NCI-H187 (cell line): ENCODE data around the gene STOML2.

Experiments used
- DNase-seq, 2 experiments: peaks; one replicate each; lab custom pipeline; 2025; lab: John Stamatoyannopoulos, UW

STOML2 gene

DNA sequence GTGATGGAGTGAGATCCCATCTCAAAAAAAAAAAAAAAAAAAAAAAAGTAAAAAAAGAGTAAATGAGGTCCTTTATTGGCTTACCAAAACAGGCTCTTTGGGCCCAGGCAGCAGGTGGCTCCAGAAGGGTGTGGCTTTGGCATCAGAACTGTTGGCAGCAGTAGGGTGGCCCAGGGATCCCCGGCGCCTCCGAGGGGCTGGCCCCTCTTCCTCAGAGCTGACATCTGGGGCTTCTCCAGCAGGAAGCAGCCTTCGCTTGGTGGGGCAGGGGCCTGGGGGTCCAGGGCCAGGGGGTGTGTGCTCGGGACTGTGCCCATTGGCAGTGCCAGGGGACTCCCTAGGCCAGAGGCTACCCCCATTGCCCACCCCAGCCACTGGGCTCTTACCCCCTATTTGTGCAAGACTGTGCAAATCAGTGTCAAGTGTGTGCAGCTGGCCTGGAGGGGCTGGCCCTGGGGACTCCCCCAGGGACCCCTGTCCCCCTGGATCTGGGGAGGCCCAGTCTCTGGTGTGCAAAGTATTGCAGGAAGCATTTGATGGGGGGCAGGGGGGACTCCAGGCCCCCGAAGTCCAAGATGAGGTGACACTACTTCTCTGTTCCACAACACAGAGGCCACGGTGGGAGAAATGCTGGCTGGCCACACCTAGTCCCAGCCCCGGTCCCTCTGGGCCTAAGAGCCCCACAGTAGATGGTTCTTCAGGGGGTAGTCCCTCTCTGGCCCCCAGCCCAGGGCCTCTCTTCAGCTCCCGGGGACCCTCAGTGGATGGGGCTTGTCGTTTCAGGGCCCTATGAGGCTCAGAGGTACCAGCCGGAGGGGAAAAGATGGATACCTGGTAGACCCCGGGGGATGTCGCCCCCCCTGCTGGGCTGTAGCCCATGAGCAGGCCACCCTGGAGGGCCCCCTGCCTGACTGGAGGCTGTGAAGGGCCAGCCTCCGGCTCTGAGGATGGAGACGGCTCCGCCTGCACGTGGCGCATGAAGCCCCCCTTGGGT, 4.7 kb upstream of the STOML2 start:
- no peak for DNase-seq

DNA sequence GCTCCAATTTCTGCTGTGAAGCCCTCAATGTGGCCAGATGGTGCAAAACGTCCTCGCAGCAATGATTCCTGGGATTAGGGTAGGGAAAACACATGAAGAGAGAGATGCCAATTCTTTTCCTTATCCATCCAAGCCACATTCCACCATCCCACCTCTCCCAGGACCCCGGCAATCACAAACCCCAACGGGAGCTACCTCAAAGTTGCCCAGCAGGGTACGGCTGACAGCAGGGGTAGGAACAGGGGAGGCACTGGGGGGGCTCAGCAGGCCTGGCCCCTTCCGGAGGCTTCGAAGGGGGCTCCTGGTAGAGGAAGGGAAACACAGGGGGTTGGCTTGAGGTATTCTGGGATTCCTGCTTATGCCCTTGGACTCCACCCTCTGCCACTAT, 3.4 kb upstream of the STOML2 start:
- no peak for DNase-seq

DNA sequence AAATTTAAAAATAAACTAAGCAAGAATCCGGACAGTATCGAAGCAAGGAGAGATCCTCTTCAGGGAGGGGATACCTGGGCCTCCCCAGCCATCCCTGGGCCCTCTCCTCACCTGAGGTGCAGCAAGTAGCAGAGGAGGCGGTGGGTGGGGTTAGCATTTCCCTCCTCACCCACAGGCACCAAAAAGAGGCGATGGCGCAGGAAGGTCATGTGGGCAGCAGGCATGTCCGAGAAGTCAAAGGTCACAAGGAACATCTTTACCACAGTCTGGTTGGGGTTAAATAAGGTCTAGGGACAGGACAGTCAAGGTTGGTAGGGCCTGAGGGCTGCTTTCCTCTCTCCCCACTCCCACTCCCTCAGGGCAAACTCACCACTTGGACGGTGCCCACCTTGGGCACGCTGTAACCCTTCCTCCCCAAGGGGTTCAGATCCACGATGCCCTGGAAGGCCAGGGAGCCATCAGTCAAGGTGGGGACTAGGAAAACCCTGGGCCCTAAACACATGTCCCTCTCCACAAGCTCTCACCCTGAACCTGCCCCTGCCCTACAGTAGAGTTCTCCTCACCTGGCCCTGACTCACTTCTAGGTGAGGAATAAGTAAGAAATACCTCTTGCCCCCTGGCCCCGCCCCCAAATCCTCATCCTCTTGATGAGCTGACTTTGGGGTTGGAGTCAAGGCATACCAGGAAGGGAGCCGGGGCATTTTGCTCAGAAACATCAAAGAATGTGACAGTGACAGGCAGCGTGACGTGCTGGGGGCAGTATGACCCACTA, 2.8 kb upstream of the STOML2 start:
- no peak for DNase-seq

DNA sequence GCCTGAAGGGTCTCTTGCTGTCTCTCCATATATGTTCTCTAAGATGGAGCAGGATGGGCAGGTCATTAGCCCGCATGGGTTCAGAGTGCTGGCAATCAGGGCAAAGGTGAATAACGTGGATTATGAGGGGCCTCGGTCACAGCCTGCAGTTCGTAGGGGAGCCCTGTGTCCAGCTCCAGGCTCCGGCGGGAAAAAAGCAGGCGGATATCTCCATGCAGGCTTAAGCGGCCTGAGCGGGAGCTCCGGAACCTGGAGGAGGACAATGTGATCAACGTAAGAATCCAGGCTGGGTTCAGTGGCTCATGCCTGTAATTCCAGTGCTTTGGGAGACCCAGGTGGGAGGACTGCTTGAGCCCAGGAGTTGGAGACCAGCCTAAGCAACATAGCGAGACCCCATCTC, 2.2 kb upstream of the STOML2 start:
- DNase-seq = no peak

GRCh38 chr9:35104586-35104985, 1.7 kb upstream of the STOML2 start:
- DNase-seq = no peak

- DNase-seq = no peak
Measured at GRCh38 chr9:35103660-35104191, 795 bp upstream of the STOML2 start.

DNA sequence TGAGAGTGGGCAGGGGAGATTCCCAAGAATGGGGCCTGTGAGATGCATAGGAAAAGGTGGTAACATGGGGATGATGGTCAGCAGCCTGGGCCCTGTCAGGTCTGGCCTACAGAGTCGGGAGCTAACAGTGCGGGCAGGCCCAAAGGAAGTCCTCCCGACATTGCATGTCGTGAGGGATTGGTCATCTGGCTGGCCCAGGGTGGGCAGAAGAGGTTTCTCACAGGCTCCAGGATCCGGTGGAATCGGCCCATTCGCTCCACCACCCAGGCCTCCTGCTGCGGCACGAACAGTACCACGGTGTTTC, 514 bp downstream of the STOML2 start:
- no peak for DNase-seq

GRCh38 chr9:35097573-35097972, 5.4 kb downstream of the STOML2 start:
- no peak for DNase-seq

GRCh38 chr9:35096035-35096849, 6.7 kb downstream of the STOML2 start, which contains the start of gene PIGO:
TSS of gene PIGO (minus strand) at chr9:35096591. CDS start at chr9:35095565, 1,026 bp downstream.
- peak; percentile 61 to 66 for DNase-seq

- no peak for DNase-seq
Measured at GRCh38 chr9:35091536-35091935, 11.4 kb downstream of the STOML2 start.

DNA sequence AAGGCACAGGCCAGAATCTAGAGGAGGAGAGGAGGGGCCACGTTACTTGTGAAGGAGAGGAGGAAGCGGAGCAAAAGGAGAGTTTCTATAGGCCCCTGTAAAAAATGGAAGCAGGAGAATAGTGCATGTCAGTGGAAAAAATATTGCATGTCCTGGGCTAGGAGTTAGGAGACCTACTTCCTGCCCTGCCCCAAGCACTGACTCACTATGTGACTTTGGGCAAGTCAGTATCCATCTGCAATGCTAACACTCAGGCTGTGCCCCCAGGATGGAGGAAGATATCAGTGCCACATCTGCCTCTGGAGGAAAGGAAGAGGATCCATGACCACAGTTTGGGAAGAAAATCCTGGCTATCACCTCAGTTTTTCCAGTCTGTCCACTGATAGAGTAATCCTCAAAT, 13.5 kb downstream of the STOML2 start:
- no peak for DNase-seq

DNA sequence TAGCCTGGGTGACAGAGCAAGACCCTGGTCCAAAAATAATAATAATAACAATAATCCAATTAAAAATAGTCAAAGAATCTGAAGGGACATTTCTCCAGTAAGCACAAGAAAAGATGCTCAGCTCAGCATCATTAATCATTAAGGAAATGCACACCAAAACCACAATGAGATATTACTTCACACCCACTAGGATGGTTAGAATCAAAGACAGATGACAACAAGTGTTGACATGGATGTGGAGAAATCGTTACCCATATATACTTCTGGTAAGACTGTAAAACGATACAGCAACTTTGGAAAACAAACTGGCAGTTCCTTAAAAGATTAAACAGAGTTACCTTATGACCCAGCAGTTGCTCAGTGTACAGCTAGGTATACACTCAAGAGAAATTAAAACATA, 17.9 kb downstream of the STOML2 start:
- DNase-seq = no peak

DNA sequence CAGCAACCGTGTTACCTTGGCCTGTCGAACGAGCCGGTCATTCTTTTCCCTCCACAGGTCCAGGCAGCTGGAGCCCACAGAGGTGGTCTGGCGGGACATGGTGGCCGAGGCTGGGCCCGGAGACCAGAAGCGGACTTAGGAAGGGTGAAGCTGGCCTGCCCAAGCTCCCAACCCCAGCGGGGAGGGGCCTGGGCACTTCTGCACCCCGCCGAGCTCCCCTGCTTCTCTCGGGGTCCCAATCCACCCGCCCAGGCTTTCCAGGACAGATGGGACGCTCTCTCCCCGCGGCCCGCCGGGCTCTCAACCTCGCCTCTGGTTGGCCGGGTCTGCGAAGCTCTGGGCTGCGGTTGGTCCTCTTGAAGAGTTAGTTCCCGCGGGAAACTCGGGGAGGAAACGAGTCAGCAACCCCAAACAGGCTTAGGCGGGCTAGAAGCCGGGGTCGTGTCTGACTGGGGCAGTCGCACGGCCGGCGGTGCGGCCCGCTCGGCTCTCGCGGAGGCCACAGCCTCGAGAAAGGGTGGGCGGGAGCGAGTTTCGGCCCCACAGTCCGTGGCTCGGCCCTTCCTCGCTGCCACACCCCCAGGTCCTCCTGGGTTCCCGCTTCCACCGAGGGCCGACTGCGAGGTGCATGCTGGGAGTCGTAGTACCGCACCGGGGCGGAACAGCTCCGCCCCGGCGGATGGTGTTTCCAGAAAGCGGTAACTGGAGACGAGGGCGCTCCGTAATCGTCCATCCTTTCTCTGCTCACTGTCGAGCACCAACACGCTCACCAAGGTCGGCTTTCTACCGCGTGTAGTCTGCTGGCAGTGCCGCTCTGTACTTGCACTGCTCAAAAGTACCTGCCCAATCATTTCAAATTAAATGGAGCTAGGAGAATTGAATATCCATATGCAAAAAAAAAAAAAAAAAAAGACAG, 23.2 kb downstream of the STOML2 start, which contains the start of gene FANCG:
Gene FANCG (minus strand): TSS at position 517 of the 916 bp plus-strand sequence. CDS start 418 bp downstream, at position 99.
- DNase-seq = peak; percentile 68 to 72

DNA sequence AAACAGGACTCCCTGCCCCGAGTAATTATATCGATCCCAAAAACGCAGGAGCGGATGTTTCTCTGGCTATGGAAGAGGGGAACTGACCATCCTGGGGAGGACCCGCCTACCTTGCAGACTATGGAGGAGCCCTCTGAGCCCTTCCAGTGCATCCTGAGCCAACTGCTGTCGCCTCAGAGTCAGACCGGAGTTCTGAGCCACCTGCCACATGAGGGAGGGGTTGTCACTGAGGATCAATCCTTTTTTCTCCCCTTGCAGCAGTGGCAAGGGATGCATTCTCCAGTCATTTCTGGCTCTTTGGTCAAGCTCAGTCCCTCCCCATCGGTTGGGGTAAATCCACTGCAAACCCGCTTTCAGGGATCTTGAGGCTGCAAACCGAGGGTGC, 23.9 kb downstream of the STOML2 start:
- no peak for DNase-seq

DNA sequence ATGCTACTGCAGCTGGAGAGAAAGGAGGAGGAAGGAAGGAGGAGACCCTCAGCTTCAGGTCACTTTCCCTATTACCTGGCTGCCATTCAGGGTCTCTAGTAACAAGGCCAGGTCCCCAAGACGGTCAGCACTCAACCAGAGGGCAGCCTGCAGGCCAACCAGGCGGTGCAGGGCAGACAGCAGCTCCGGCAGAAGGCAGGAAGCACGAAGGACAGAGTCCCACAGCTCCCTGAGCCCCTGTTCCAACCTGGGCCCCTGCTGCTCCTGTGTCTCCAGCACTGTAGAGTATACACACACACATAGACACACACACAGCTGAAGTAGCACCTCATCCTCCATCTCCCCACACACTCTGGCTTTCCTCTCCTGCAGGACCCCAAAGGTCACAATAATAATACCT, 24.9 kb downstream of the STOML2 start:
- DNase-seq = no peak

- no peak for DNase-seq
Measured at GRCh38 chr9:35076848-35077247, 26.1 kb downstream of the STOML2 start.

GRCh38 chr9:35075358-35075757, 27.6 kb downstream of the STOML2 start:
- DNase-seq = no peak

DNA sequence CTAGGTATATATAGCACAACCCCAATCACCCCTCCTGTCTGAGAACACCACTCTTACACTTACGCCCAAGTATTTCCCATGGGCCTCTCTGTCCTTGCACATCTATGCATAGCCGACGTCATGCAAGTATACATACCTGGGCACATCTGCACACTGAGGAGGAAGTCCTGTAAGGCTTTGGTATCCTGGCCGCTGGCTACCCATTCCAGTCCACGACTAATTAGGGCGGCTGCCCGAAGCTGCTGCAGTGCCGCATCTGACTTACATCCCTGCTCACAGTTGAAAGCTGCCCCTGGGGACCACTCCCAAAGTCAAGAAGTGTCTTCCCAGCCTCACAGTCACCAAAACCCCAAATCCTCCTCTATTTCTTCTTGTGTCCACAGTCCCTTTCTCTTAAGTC, 28.1 kb downstream of the STOML2 start:
- no peak for DNase-seq

DNA sequence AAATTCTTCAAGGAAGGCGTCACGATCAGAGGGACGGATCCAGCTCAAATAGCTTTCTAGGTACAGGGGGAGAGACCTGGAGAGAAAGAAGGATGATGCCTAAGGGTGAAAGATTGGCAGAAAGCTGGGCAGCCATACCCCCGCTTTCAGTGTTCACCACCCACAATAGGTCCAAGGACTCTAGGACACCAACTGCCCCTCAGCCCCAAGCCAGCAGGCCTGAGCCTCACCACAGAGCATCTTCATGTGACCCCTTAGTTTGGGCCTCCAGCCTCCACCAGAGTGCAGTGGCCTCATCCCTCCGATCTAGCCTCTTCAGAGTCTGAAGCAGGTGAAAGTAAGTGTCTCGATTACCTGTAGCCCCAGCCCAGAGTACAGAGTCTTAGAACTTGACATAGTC, 28.8 kb downstream of the STOML2 start:
- no peak for DNase-seq

DNA sequence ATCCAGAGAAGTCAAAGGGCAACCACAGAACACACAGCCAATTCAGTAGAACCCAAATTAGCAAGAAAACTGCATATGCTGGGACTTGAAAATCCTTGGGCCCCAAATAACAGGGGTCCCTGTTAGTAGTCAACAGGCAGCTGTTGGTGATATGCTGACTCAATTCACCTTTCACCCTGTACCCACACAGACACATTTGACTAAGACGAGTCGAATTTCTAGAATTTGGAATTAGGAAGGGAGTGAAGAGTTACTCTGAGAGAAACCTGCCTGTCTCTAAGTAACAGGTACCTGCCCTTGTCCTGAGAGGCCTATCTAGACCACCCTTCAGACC, 29.7 kb downstream of the STOML2 start:
- DNase-seq = no peak
